Common myeloid progenitor, CD34-positive (primary cell): ENCODE data around the gene EOMES. TPM values are rescaled to one million over a fixed set of nuclear protein-coding genes. Genes with fewer than 3 reads are reported as not detected.
"Not testable (repeated sequence)": the region's sequence is repeated elsewhere in the genome, so short reads cannot be mapped to it uniquely, and the experiment has no call there.

Experiments used
- CTCF ChIA-PET: fragments of 350-600 bp; sonication (Branson Sonifier 250); formaldehyde crosslinking; loops from one replicate; lab custom pipeline; 2021; ENCODE audit warnings: antibody characterized with exemption; lab: Charles Lee
- POLR2A ChIA-PET: fragments of 350-600 bp; sonication (Branson Sonifier 250); formaldehyde crosslinking; loops from one replicate; lab custom pipeline; 2021; ENCODE audit warnings: antibody characterized with exemption; lab: Charles Lee
- DNase-seq, 3 donors: peaks; one replicate each; pipeline versions ENCODE4 v3.0.0 to v3.0.0-alpha.2; 2013
- H3K27ac ChIP-seq, 2 experiments: 1 replicate in 1 of 2; 2 replicates in 1 of 2; pipeline ENCODE4 v1.7.0; 2013; ENCODE audit warnings: inconsistent platforms in 2 of 2, low read length in 2 of 2, mild to moderate bottlenecking in 2 of 2, low read depth in 1 of 2, moderate library complexity in 1 of 2; ENCODE audit not compliant: severe bottlenecking in 2 of 2, insufficient read depth in 1 of 2, poor library complexity in 1 of 2
- H3K27me3 ChIP-seq, 5 experiments: replicated peaks in 2 of 5; 1 replicate in 3 of 5; 2 replicates in 2 of 5; pipeline versions ENCODE4 v1.6.1 to v1.7.0; 2013; ENCODE audit warnings: low read length in 4 of 5, mild to moderate bottlenecking in 2 of 5, moderate library complexity in 2 of 5, inconsistent platforms in 1 of 5; ENCODE audit not compliant: insufficient read depth in 5 of 5, control insufficient read depth in 4 of 5
- H3K36me3 ChIP-seq, 4 experiments: 1 replicate in 2 of 4; 2 replicates in 2 of 4; pipeline versions ENCODE4 v1.6.1 to v1.7.0; 2013; ENCODE audit warnings: low read length in 3 of 4, control low read depth in 1 of 4, mild to moderate bottlenecking in 1 of 4; ENCODE audit not compliant: control insufficient read depth in 4 of 4, insufficient read depth in 4 of 4
- H3K4me1 ChIP-seq, 4 experiments: 1 replicate in 3 of 4; 2 replicates in 1 of 4; pipeline versions ENCODE4 v1.6.1 to v1.7.1; 2013; ENCODE audit warnings: low read length in 3 of 4, mild to moderate bottlenecking in 3 of 4, control low read depth in 1 of 4, inconsistent platforms in 1 of 4, moderate library complexity in 1 of 4; ENCODE audit not compliant: control insufficient read depth in 4 of 4, insufficient read depth in 4 of 4; ENCODE audit errors: control extremely low read depth in 1 of 4
- H3K4me3 ChIP-seq, 7 experiments: 1 replicate in 4 of 7; 2 replicates in 3 of 7; pipeline versions ENCODE4 v1.5.1 to v1.7.0; 2013; ENCODE audit warnings: mild to moderate bottlenecking in 7 of 7, low read length in 6 of 7, moderate library complexity in 6 of 7, inconsistent platforms in 2 of 7, low read depth in 2 of 7, control low read depth in 1 of 7; ENCODE audit not compliant: insufficient read depth in 4 of 7, control insufficient read depth in 1 of 7; ENCODE audit errors: extremely low read depth in 1 of 7
- H3K9me3 ChIP-seq, 5 experiments: 1 replicate in 4 of 5; 2 replicates in 1 of 5; pipeline versions ENCODE4 v1.6.1 to v1.7.1; 2013; ENCODE audit warnings: low read length in 4 of 5, mild to moderate bottlenecking in 2 of 5, inconsistent platforms in 1 of 5, low read depth in 1 of 5, moderate library complexity in 1 of 5; ENCODE audit not compliant: control insufficient read depth in 4 of 5, insufficient read depth in 2 of 5; ENCODE audit errors: control extremely low read depth in 1 of 5
- WGBS: methylation state at CpG from one replicate; pipeline ENCODE4 v1.1.5; 2013; ENCODE audit not compliant: insufficient coverage; 5-methylcytosine and 5-hydroxymethylcytosine counted together
- polyA plus RNA-seq: library from polyadenylated mRNA; unstranded; fragments of 120-200 nt; gene quantifications from one replicate; pipeline ENCODE4 v1.2.1, GENCODE V29; 2013

The EOMES gene
- 0.04 TPM for polyA plus RNA-seq

DNA sequence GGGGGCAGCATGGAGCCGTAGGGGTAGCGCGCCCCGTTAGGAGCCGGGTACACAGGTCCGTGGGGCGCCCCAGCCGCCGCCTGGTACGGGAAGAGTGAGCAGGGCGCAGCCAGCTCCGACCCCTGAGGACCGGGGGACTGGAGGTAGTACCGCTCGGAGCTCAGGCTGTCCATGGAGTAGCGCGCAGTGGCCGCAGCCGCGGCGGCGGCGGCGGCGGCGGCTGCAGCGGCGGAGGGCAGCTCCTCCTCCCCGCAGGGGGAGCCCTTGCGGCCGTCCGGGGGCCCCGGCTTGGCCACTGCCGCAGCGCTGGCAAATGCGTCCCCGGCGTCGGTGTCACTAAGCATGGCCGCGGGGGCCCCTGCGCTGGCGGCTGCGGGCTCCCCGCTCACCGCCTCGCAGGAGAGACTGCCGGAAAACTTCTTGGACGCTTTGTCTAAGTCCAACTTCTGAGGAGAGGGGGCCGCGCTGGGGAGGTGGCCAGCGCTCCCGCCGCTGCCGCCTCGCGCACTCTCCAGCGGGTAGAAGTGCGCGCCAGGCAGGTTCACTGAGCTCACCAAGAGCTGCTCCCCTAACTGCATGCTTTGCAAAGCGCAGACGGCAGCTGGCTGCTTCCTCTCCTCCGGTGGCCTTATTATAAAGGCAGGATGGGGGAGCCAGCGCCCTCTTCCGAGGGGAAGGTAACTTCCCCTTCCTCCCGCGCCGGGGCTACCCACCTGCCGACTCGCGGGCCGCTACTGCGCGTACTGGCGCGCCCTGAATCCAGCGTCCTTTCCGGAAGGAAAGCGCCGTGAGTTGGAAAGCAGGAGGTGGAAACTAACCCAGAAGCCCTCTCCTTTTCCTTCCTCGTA is at the start of gene EOMES:
EOMES (minus strand) TSS at position 607 of the 848 bp plus-strand sequence; CDS start at position 578, 29 bp downstream.
- no peaks in the 10 kb centered on the region for H3K36me3 ChIP-seq
- peak within 1 kb of the TSS; percentile 11 to 71 (median 63) for H3K4me3 ChIP-seq
- 0% methylated on average over 69 of the region's 81 CpGs for WGBS
- H3K27me3 ChIP-seq, result peaks cover 45 to 98% (median 71%) of the 10 kb centered on the region in 5 experiments
- POLR2A ChIA-PET, result interaction anchor here (1.2 kb wide), 1 partner anchor 9 kb away, joined by 4 read pairs; no protein-coding TSS in a partner anchor
- CTCF ChIA-PET, result interaction anchor here (0.9 to 2.4 kb wide), 9 partner anchors 8 to 627 kb away, joined by 3 to 11 read pairs (median 5); partner anchors contain the start of genes AZI2 and ZCWPW2
- peak; percentile 55 to 74 (median 65) for DNase-seq
- H3K9me3 ChIP-seq, result no peaks in the 10 kb centered on the region
- no peak within 1 kb of the TSS for H3K27ac ChIP-seq
- peaks cover 4 to 36% (median 30%) of the 10 kb centered on the region in 4 experiments for H3K4me1 ChIP-seq

DNA sequence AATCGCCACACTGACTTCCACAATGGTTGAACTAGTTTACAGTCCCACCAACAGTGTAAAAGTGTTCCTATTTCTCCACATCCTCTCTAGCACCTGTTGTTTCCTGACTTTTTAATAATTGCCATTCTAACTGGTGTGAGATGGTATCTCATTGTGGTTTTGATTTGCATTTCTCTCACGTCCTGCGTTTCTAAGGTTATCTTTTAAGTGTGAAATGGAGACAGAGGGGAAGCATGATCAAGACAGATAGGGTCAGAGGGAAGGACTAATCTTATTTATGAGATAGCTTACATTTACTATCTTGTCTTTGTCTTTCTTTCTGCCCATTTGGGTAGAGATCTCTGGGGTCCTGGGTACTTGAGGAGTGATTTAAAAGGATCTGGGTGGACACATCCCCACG is 48.3 kb upstream of the EOMES start:
- CTCF ChIA-PET, POLR2A ChIA-PET, H3K27ac ChIP-seq, H3K36me3 ChIP-seq, DNase-seq, H3K9me3 ChIP-seq, H3K4me1 ChIP-seq, H3K27me3 ChIP-seq, H3K4me3 ChIP-seq: not testable (repeated sequence)
- 80% methylated on average over 1 of the region's 4 CpGs for WGBS

DNA sequence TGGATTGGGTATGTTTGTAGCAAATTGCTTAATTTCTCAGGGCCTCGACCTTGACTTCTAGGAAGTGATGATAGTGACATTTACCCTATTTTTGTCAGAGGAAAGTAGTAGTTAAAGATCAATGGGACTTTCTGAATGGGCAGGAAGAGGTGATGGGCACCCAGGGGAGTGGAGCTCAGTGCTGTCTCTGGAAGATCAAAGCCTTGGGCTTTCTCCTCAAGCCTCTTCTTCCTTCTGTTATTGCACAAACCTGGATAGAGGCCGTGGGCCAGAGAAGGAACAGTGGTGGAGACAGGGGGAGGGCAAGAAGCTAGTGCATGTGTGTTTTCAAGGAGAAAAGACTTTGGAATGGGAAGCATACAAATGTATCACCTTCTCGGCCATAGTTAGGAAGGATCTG is 44.9 kb upstream of the EOMES start:
- Histone ChIP-seq H3K36me3 (no peaks in the 10 kb centered on the region), H3K27me3 (peaks cover 0 to 2% (median 0%) of the 10 kb centered on the region in 5 experiments), H3K9me3 (no peaks in the 10 kb centered on the region), H3K4me1 (no peaks in the 10 kb centered on the region), H3K27ac (no peak overlapping the region), H3K4me3 (no peak overlapping the region)
- no peak for DNase-seq
- CTCF ChIA-PET, result no interaction called here
- WGBS, result 94% methylated on average over 2 of the region's 3 CpGs
- POLR2A ChIA-PET, result no interaction called here

DNA sequence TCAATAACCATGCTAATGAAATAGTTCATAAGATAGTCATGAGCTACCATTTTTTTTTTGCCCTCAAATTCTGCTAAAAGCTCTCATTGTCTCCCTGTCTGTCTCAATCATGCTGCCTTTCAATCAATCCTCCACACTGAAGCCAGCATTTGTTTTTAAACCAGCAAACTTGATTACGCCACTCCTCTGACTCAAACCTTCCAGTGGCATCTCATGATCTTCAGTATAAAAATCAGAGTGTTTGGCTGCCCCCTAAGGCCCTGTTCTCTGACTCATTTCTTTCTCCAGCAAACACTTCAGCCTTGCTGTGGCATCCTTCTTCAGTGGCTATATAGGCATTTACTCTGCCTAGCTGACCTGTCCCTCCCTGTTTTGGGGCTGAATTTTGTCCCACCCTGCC is 36.0 kb upstream of the EOMES start:
- POLR2A ChIA-PET, result no interaction called here
- no peak for DNase-seq

DNA sequence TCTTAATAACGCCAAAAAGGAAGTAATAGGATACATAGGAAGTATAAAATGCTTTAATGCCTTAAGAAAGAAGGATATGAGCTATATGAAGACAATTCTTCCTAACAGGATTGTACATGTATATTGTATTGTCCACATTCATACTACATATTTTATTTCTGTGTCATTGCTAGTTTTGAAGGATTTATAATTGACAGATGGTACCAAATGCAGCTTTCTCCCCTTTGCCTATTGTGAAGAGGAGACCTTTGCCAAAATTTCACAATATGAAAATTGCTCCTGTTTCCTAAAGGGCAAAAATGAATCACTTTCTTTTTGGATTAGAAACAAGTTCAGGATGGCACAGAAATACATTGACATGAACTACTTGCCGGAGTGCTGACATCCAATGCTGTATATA is 34.8 kb upstream of the EOMES start:
- H3K36me3 ChIP-seq, result no peaks in the 10 kb centered on the region
- peaks cover 0 to 4% (median 0%) of the 10 kb centered on the region in 5 experiments for H3K27me3 ChIP-seq
- no peak overlapping the region for H3K4me3 ChIP-seq
- no peak overlapping the region for H3K27ac ChIP-seq
- WGBS, result 100% methylated on average over 1 of the region's 2 CpGs
- peaks cover 0 to 3% (median 0%) of the 10 kb centered on the region in 5 experiments for H3K9me3 ChIP-seq
- DNase-seq, result no peak
- ChIA-PET POLR2A (no interaction called here), CTCF (interaction anchor here (1.2 to 1.5 kb wide), 2 partner anchors 9 to 15 kb away, joined by 3 to 4 read pairs; no protein-coding TSS in a partner anchor)
- no peaks in the 10 kb centered on the region for H3K4me1 ChIP-seq

More for the DNA sequence above, 36.0 kb upstream of the EOMES start:
- Histone ChIP-seq H3K4me1 (no peaks in the 10 kb centered on the region), H3K4me3 (no peak overlapping the region), H3K27me3 (peaks cover 0 to 7% (median 0%) of the 10 kb centered on the region in 5 experiments), H3K27ac (no peak overlapping the region), H3K9me3 (no peaks in the 10 kb centered on the region), H3K36me3 (no peaks in the 10 kb centered on the region)
- WGBS, result 86% methylated on average over 1 of the region's 1 CpG
- CTCF ChIA-PET, result interaction anchor here (1.2 to 1.5 kb wide), 2 partner anchors 11 to 19 kb away, joined by 3 to 4 read pairs; no protein-coding TSS in a partner anchor

DNA sequence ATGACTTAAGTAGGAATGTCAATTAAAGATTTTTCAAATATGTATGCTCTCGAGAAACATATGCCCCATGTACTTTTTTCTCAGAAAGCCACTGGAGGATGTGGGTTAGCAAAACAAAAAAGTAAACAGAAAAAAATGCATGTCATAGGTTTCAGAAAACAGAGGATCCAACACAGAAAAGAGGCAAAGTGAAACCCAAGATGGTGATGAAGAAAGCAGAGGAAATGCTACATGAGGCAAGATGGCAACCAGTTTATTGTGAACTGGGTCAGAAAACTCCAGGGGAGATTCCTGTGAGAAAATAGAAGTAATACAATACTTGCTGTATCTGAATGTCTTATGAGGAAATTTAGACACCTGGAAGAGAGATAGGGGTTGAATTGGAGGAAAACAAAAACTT is 30.8 kb upstream of the EOMES start:
- DNase-seq, result no peak
- ChIA-PET POLR2A (no interaction called here), CTCF (no interaction called here)
- Histone ChIP-seq H3K4me1 (no peaks in the 10 kb centered on the region), H3K36me3 (no peaks in the 10 kb centered on the region), H3K27ac (no peak overlapping the region), H3K27me3 (peaks cover 0 to 3% (median 0%) of the 10 kb centered on the region in 5 experiments), H3K9me3 (peaks cover 0 to 3% (median 0%) of the 10 kb centered on the region in 5 experiments), H3K4me3 (no peak overlapping the region)
- WGBS, result no CpG with 5 or more reads among the region's 1 CpG

DNA sequence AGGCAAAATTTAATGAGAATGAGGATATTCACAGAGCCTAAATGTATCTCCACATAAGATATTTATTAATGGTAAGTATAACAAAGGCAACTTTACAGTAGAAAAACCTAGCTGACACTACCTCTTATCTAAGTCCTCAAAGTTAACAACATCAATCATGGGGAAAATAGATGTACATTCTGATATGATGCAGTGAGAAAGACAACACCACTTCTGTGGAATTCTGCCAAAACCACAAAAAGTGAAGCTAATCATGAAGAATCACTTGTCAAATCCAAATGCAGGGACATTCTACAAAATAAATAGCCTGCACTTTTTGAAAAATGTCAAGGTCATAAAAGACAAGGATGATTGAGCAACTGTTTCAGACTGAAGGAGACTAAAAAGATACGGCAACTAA is 27.5 kb upstream of the EOMES start:
- CTCF ChIA-PET, result no interaction called here
- no peaks in the 10 kb centered on the region for H3K4me1 ChIP-seq
- peaks cover 0 to 3% (median 0%) of the 10 kb centered on the region in 5 experiments for H3K9me3 ChIP-seq
- POLR2A ChIA-PET, result interaction anchor here (0.7 kb wide), 1 partner anchor 577 kb away, joined by 4 read pairs; no protein-coding TSS in a partner anchor
- peaks cover 0 to 3% (median 0%) of the 10 kb centered on the region in 5 experiments for H3K27me3 ChIP-seq
- no peak for DNase-seq
- no peak overlapping the region for H3K4me3 ChIP-seq
- H3K27ac ChIP-seq, result no peak overlapping the region
- no peaks in the 10 kb centered on the region for H3K36me3 ChIP-seq
- 83% methylated on average over 1 of the region's 1 CpG for WGBS
